CD14-positive monocyte (primary cell): ENCODE measurements around the gene SRGAP1. TPM values are rescaled to one million over a fixed set of nuclear protein-coding genes. Genes with fewer than 3 reads are reported as not detected.

Experiments
- DNase-seq, 3 donors: peaks; one replicate each; pipeline ENCODE4 v3.0.0-alpha.2; 2011 to 2022
- H2AFZ ChIP-seq: 2 replicates; pipeline ENCODE4 v1.6.0; 2012; ENCODE audit warnings: mild to moderate bottlenecking, low read depth, low read length, inconsistent platforms; ENCODE audit not compliant: insufficient read depth, poor library complexity, severe bottlenecking
- H3K27ac ChIP-seq, 2 donors: 1 replicate in 1 of 2; 2 replicates in 1 of 2; pipeline ENCODE4 v1.5.1; 2012 to 2013; ENCODE audit warnings: low read length in 2 of 2, control low read depth in 1 of 2, inconsistent platforms in 1 of 2, low read depth in 1 of 2, mild to moderate bottlenecking in 1 of 2
- H3K27me3 ChIP-seq, 2 donors: one replicate each; pipeline versions ENCODE4 v1.6.0 to v1.6.1; 2011 to 2013; ENCODE audit warnings: low read length in 2 of 2; ENCODE audit not compliant: control insufficient read depth in 2 of 2, insufficient read depth in 2 of 2
- H3K36me3 ChIP-seq, 2 donors: replicated peaks in 1 of 2; 1 replicate in 1 of 2; 2 replicates in 1 of 2; pipeline versions ENCODE4 v1.5.1 to v1.6.1; 2012 to 2013; ENCODE audit warnings: low read length in 2 of 2, control low read depth in 1 of 2, inconsistent platforms in 1 of 2, mild to moderate bottlenecking in 1 of 2; ENCODE audit not compliant: insufficient read depth in 2 of 2, control insufficient read depth in 1 of 2
- H3K4me1 ChIP-seq, 2 donors: 1 replicate in 1 of 2; 2 replicates in 1 of 2; pipeline versions ENCODE4 v1.5.1 to v1.6.1; 2012 to 2013; ENCODE audit warnings: low read length in 2 of 2, control low read depth in 1 of 2, inconsistent platforms in 1 of 2, mild to moderate bottlenecking in 1 of 2, moderate library complexity in 1 of 2; ENCODE audit not compliant: insufficient read depth in 2 of 2, control insufficient read depth in 1 of 2
- H3K4me2 ChIP-seq: replicated peaks from 2 replicates; pipeline ENCODE3; 2012; ENCODE audit warnings: low read length, moderate library complexity, mild to moderate bottlenecking; ENCODE audit not compliant: poor library complexity, severe bottlenecking; ENCODE audit errors: extremely low read depth
- H3K4me3 ChIP-seq, 3 experiments: fragments of 200-600 bp in 1 of 3; sonication (generic) in 1 of 3; replicated peaks in 1 of 3; 1 replicate in 2 of 3; 2 replicates in 1 of 3; pipeline ENCODE4 v1.5.1; 2011 to 2013; ENCODE audit warnings: low read length in 3 of 3, mild to moderate bottlenecking in 3 of 3, control low read depth in 2 of 3, low read depth in 2 of 3, inconsistent platforms in 1 of 3, moderate library complexity in 1 of 3
- H3K79me2 ChIP-seq: 2 replicates; pipeline ENCODE4 v1.6.0; 2012; ENCODE audit warnings: mild to moderate bottlenecking, control low read depth, inconsistent platforms, low read length, moderate library complexity; ENCODE audit not compliant: insufficient read depth
- H3K9ac ChIP-seq: 2 replicates; pipeline ENCODE4 v1.6.0; 2017; ENCODE audit warnings: low read length, mild to moderate bottlenecking; ENCODE audit not compliant: insufficient read depth, poor library complexity, severe bottlenecking
- H3K9me3 ChIP-seq, 2 donors: replicated peaks in 1 of 2; 1 replicate in 1 of 2; 2 replicates in 1 of 2; pipeline versions ENCODE4 v1.5.1 to v1.6.1; 2012 to 2013; ENCODE audit warnings: low read length in 2 of 2, control low read depth in 1 of 2; ENCODE audit not compliant: control insufficient read depth in 1 of 2, insufficient read depth in 1 of 2
- H4K20me1 ChIP-seq: 2 replicates; pipeline ENCODE4 v1.6.0; 2012; ENCODE audit warnings: mild to moderate bottlenecking, low read length, control low read depth, moderate library complexity; ENCODE audit not compliant: insufficient read depth
- H3K27ac Mint-ChIP-seq, 7 donors: one replicate each; pipeline ENCODE4 v1.8.0; 2020; ENCODE audit warnings: mild to moderate bottlenecking in 7 of 7, mixed read lengths in 7 of 7, moderate library complexity in 6 of 7, inconsistent platforms in 2 of 7
- H3K27me3 Mint-ChIP-seq, 3 donors: one replicate each; pipeline ENCODE4 v1.8.0; 2021 to 2022; ENCODE audit warnings: low read depth in 3 of 3, mild to moderate bottlenecking in 3 of 3, mixed read lengths in 3 of 3, moderate library complexity in 3 of 3, inconsistent platforms in 1 of 3
- H3K36me3 Mint-ChIP-seq, 2 donors: one replicate each; pipeline ENCODE4 v1.8.0; 2020; ENCODE audit warnings: mixed read lengths in 2 of 2, inconsistent platforms in 1 of 2, mild to moderate bottlenecking in 1 of 2
- H3K4me1 Mint-ChIP-seq: one replicate; pipeline ENCODE4 v1.8.0; 2020; ENCODE audit warnings: mild to moderate bottlenecking, mixed read lengths
- H3K4me3 Mint-ChIP-seq, 2 donors: one replicate each; pipeline ENCODE4 v1.8.0; 2020; ENCODE audit warnings: mild to moderate bottlenecking in 2 of 2, mixed read lengths in 2 of 2, moderate library complexity in 1 of 2
- H3K9me3 Mint-ChIP-seq, 7 donors: one replicate each; pipeline ENCODE4 v1.8.0; 2020 to 2022; ENCODE audit warnings: mixed read lengths in 7 of 7, mild to moderate bottlenecking in 6 of 7, moderate library complexity in 6 of 7, inconsistent platforms in 2 of 7
- WGBS: methylation state at CpG from one replicate; pipeline ENCODE4 v1.1.5; 2013; ENCODE audit warnings: missing lambda C conversion rate; ENCODE audit not compliant: insufficient coverage; 5-methylcytosine and 5-hydroxymethylcytosine counted together
- intact Hi-C, 2 donors: fragments of 100-400 bp; cut with micrococcal nuclease; formaldehyde crosslinking; loops; one replicate each; pipeline versions ENCODE4 v1.15.0 to v1.15.1; 2023
- polyA plus RNA-seq, 3 donors: library from polyadenylated mRNA; depleted of rRNA in 1 of 3; unstranded in 2 of 3; stranded (reverse) in 1 of 3; fragments of 300-500 nt in 2 of 3; fragments of >200 nt in 1 of 3; fragmentation: Illumina TruSeq in 2 of 3; gene quantifications; 1 replicate in 2 of 3; 2 replicates in 1 of 3; pipeline ENCODE4 v1.2.3, GENCODE V29; 2012 to 2021
- TF ChIP-seq, protein P1 (sequence below): fragments of 200-600 bp; IDR thresholded peaks from one replicate; pipeline ENCODE4 v1.8.0; 2022; ENCODE audit warnings: antibody characterized with exemption, mild to moderate bottlenecking

Gene SRGAP1
- polyA plus RNA-seq, 3 donors: 0.05 to 0.52 (median 0.07) TPM

DNA sequence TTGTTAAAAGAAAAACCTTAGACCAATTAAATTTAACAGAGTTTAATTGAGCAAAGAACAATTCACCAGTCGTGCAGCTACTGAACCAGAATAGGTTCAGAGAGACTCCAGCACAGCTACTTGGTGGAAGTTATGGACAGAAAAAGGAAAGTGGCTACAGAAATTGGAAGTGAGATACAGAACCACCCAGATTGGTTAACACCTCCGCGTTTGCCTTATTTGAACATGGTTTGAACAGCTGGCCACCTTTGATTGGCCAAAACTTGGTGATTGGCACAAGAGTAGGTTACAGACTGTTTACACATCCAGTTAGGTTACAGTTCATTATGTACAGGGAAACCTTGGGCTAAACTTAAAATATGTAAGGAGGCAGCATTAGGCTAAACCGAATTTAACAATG, 54.9 kb downstream of the SRGAP1 start:
- Mint-ChIP-seq H3K27ac (no peak overlapping the region), H3K4me3 (no peak overlapping the region), H3K36me3 (no peaks in the 10 kb centered on the region), H3K27me3 (no peaks in the 10 kb centered on the region), H3K4me1 (peaks cover 19% of the 10 kb centered on the region), H3K9me3 (no peaks in the 10 kb centered on the region)
- no peaks in the 10 kb centered on the region for H4K20me1 ChIP-seq
- TF ChIP-seq, protein P1, sequence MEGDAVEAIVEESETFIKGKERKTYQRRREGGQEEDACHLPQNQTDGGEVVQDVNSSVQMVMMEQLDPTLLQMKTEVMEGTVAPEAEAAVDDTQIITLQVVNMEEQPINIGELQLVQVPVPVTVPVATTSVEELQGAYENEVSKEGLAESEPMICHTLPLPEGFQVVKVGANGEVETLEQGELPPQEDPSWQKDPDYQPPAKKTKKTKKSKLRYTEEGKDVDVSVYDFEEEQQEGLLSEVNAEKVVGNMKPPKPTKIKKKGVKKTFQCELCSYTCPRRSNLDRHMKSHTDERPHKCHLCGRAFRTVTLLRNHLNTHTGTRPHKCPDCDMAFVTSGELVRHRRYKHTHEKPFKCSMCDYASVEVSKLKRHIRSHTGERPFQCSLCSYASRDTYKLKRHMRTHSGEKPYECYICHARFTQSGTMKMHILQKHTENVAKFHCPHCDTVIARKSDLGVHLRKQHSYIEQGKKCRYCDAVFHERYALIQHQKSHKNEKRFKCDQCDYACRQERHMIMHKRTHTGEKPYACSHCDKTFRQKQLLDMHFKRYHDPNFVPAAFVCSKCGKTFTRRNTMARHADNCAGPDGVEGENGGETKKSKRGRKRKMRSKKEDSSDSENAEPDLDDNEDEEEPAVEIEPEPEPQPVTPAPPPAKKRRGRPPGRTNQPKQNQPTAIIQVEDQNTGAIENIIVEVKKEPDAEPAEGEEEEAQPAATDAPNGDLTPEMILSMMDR: no peak
- peaks cover 5 to 21% of the 10 kb centered on the region in 2 donors for H3K4me1 ChIP-seq
- H3K27me3 ChIP-seq: no peaks in the 10 kb centered on the region
- no peak overlapping the region for H2AFZ ChIP-seq
- H3K4me3 ChIP-seq: no peak overlapping the region
- H3K79me2 ChIP-seq: no peaks in the 10 kb centered on the region
- DNase-seq: no peak
- 60% methylated on average over 2 of the region's 4 CpGs for WGBS
- no peak overlapping the region for H3K9ac ChIP-seq
- no peaks in the 10 kb centered on the region for H3K9me3 ChIP-seq
- intact Hi-C loops: loop anchor here in 1 of 2 donors (10.0 kb wide), 1 partner anchor 65 kb away; no protein-coding TSS in a partner anchor
- no peaks in the 10 kb centered on the region for H3K36me3 ChIP-seq
- no peak overlapping the region for H3K4me2 ChIP-seq
- no peak overlapping the region for H3K27ac ChIP-seq

DNA sequence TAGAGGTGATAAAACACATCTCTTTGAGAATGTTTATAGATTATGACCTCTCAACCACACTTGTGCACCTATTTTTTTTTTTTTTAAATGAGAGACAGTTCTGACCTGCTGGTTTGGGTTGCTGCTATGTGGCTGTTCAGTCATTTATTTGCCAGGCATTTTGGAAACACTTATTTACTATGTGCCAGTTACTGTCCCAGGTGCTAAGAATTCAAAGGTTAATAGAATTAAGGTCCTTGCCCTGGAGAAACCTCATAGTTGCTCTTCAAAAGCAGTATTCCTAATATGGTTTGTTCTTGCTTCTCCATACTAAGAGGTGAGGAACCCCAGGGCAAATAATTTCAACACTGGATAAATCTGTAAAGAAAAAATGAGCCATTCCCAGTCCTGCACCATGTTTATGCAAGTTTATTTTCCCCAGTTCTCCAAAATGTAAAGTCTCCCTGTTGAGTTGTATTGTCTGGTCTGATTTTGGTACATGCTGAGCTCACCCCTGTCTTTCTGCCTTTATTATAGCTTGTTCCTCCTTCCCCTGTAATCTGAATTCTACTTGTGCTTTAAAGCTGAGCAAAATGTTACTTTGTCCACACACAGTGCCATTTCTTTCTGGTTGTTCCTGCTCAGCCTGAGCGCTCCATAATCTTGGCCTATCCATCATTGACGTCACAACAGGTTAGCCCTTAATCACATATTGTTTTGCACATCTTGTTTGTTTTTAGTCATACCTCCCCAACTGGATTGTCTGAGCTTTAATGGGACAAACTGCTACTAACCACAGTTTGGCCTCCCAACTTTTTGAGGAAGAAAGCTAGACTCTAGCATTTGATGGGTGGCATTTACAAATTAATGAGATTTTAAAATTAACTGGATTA, 56.7 kb downstream of the SRGAP1 start:
- H3K27ac Mint-ChIP-seq: no peak overlapping the region
- no peak for DNase-seq
- Histone ChIP-seq H3K36me3 (no peaks in the 10 kb centered on the region), H3K27me3 (no peaks in the 10 kb centered on the region), H3K79me2 (no peaks in the 10 kb centered on the region), H3K4me3 (no peak overlapping the region), H4K20me1 (no peaks in the 10 kb centered on the region), H2AFZ (no peak overlapping the region), H3K4me1 (peaks cover 14 to 29% of the 10 kb centered on the region in 2 donors), H3K9ac (no peak overlapping the region), H3K27ac (no peak overlapping the region), H3K4me2 (no peak overlapping the region), H3K9me3 (no peaks in the 10 kb centered on the region)
- no peaks in the 10 kb centered on the region for H3K27me3 Mint-ChIP-seq
- no peak overlapping the region for H3K4me3 Mint-ChIP-seq
- WGBS: 80% methylated on average over 1 of the region's 2 CpGs
- TF ChIP-seq, protein P1: no peak
- intact Hi-C loops: no loop called here
- peaks cover 28% of the 10 kb centered on the region for H3K4me1 Mint-ChIP-seq
- H3K9me3 Mint-ChIP-seq: no peaks in the 10 kb centered on the region
- no peaks in the 10 kb centered on the region for H3K36me3 Mint-ChIP-seq
